Activated naive CD4-positive, alpha-beta T cell treated with anti-CD3 and anti-CD28 coated beads for 36 hours (primary cell): Measurements from ENCODE around the gene ARHGAP18. TPM values are rescaled to one million over a fixed set of nuclear protein-coding genes. Genes with fewer than 3 reads are reported as not detected.

Experiments used
- CTCF ChIA-PET: fragments of 350-600 bp; sonication (Branson Sonifier 250); formaldehyde crosslinking; loops from one replicate; lab custom pipeline; 2021; ENCODE audit warnings: antibody characterized with exemption; lab: Charles Lee
- DNase-seq: peaks from one replicate; pipeline ENCODE4 v3.0.0-alpha.2; 2020
- H3K27ac Mint-ChIP-seq: one replicate; pipeline ENCODE4 v1.8.0; 2021; ENCODE audit warnings: mild to moderate bottlenecking, mixed read lengths
- H3K27me3 Mint-ChIP-seq: one replicate; pipeline ENCODE4 v1.8.0; 2021; ENCODE audit warnings: low read depth, mixed read lengths
- H3K36me3 Mint-ChIP-seq: one replicate; pipeline ENCODE4 v1.8.0; 2021; ENCODE audit warnings: low read depth, mixed read lengths
- H3K4me1 Mint-ChIP-seq: one replicate; pipeline ENCODE4 v1.8.0; 2021; ENCODE audit warnings: low read depth, mixed read lengths
- H3K4me3 Mint-ChIP-seq: one replicate; pipeline ENCODE4 v1.8.0; 2021; ENCODE audit warnings: mild to moderate bottlenecking, moderate library complexity, mixed read lengths
- H3K9me3 Mint-ChIP-seq: one replicate; pipeline ENCODE4 v1.8.0; 2021; ENCODE audit warnings: mixed read lengths
- intact Hi-C: fragments of 100-400 bp; cut with micrococcal nuclease; formaldehyde crosslinking; loops from one replicate; pipeline ENCODE4 v1.15.1; 2023
- total RNA-seq, 2 experiments: library from RNA; stranded (reverse); gene quantifications; one replicate each; pipeline ENCODE4 v1.2.3, GENCODE V29; 2021

ARHGAP18 gene
- total RNA-seq, 2 experiments from 2014 or later = 3.2 to 3.7 TPM

DNA sequence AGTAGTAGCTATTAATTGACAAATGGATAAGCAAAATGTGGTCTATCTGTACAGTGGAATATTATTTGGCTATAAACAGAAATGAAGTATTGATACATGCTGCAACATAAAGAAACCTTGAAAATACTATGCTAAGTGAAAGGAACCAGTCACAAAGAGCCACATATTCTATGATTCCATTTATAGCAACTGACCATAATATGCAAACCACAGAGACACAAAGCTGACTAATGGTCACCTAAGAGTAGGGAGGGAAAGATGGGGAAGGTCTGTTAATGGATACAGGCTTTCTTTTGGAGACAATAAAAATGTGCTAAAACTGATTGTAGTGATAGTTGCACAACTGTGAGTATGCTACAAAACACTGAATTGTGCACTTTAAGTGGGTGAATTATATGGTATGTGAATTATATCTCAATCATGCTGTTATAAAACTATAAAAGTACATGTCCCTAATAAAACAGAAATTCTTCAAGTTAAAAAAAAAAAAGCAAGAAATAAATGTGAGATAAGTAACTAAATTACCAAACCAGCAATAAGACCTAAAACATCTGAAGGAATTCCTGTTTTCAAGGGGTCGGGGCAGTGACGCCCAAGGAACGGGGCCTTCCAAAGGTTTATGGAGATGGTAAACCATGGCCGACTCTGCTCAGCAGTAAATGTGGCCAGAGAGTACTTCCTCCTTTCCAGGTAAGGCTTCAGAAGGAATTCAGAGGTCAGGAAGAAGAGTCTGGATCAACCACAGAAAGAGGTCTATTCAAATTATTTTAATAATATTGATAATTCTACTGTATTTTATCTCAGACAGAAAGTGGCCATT lies 75.4 kb downstream of the ARHGAP18 start:
- Mint-ChIP-seq H3K4me3 (no peak overlapping the region), H3K9me3 (no peaks in the 10 kb centered on the region), H3K27ac (no peak overlapping the region), H3K36me3 (no peaks in the 10 kb centered on the region), H3K27me3 (no peaks in the 10 kb centered on the region), H3K4me1 (peaks cover 3% of the 10 kb centered on the region)
- intact Hi-C loops = no loop called here
- no peak for DNase-seq
- CTCF ChIA-PET = interaction anchor here (1.4 kb wide), 1 partner anchor 13 kb away, joined by 7 read pairs; no protein-coding TSS in a partner anchor

DNA sequence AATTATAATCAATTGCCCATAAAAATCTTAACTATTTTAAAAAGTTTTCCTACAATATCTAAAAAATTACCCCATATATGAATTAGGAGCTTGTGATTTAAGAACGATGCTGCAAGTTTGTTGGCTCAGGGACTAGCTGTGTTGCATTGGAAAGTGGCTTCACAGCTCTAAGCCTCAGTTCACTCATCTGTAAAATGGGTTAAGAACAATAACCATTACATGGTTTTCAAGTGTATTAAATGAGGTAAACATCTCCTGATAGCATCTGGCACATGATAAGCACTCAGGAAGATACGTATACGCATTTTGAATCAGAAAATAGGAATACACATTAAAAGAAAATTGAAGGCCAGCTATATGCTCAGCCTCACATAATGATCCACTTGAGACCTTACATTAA lies 76.4 kb downstream of the ARHGAP18 start:
- DNase-seq = no peak
- intact Hi-C loops = no loop called here
- no peaks in the 10 kb centered on the region for H3K27me3 Mint-ChIP-seq
- no peaks in the 10 kb centered on the region for H3K36me3 Mint-ChIP-seq
- H3K9me3 Mint-ChIP-seq = no peaks in the 10 kb centered on the region
- H3K4me1 Mint-ChIP-seq = peaks cover 3% of the 10 kb centered on the region
- CTCF ChIA-PET = interaction anchor here (1.1 to 1.4 kb wide), 2 partner anchors 12 to 28 kb away, joined by 3 to 7 read pairs; no protein-coding TSS in a partner anchor
- H3K27ac Mint-ChIP-seq = no peak overlapping the region
- no peak overlapping the region for H3K4me3 Mint-ChIP-seq

DNA sequence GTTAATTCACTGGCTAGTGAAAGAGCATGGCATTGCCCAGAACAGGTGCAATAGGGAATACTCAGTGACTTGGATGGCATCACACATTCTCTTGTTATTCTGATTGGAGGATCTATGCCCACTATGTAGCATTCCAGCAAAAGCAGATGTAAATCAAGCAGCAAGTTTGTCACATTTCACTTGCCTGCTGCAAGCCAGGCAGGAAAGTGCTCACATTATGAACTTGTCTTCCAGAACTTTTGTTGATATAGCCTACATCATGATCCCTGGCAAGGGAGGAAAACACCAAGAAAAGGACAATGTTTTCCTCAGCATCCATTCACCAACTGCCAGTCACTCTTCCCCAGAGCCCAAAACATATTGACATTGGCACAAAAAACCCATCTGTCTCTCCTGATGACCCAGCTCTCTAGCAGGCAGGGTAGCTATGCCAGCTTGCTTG lies 77.8 kb downstream of the ARHGAP18 start:
- H3K27ac Mint-ChIP-seq = no peak overlapping the region
- DNase-seq = no peak
- peaks cover 3% of the 10 kb centered on the region for H3K4me1 Mint-ChIP-seq
- no peaks in the 10 kb centered on the region for H3K36me3 Mint-ChIP-seq
- H3K27me3 Mint-ChIP-seq = no peaks in the 10 kb centered on the region
- intact Hi-C loops = no loop called here
- H3K9me3 Mint-ChIP-seq = no peaks in the 10 kb centered on the region
- H3K4me3 Mint-ChIP-seq = no peak overlapping the region
- CTCF ChIA-PET = no interaction called here

DNA sequence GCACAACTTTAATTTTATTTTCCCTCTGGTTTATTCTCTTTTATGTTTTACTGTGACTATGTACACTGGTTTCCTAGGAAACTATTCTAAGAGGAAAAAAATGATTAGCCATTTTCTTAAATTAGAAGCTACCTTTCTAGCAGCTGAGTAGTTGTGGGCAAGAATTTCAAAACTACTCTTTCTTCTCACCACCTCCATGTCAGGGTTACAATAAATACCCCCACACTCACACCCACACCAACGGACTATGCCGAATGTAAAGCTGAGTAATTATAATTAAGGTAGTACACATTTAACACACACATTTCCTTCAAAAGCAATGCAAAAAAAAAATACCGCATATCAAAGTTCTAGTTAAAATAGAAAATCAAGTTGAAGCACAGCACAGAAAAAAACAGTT lies 78.9 kb downstream of the ARHGAP18 start:
- no peak for DNase-seq
- peaks cover 3% of the 10 kb centered on the region for H3K4me1 Mint-ChIP-seq
- CTCF ChIA-PET = interaction anchor here (0.6 kb wide), 1 partner anchor 160 kb away, joined by 4 read pairs; no protein-coding TSS in a partner anchor
- H3K27me3 Mint-ChIP-seq = no peaks in the 10 kb centered on the region
- no peaks in the 10 kb centered on the region for H3K36me3 Mint-ChIP-seq
- intact Hi-C loops = no loop called here
- no peaks in the 10 kb centered on the region for H3K9me3 Mint-ChIP-seq
- H3K4me3 Mint-ChIP-seq = no peak overlapping the region
- no peak overlapping the region for H3K27ac Mint-ChIP-seq

DNA sequence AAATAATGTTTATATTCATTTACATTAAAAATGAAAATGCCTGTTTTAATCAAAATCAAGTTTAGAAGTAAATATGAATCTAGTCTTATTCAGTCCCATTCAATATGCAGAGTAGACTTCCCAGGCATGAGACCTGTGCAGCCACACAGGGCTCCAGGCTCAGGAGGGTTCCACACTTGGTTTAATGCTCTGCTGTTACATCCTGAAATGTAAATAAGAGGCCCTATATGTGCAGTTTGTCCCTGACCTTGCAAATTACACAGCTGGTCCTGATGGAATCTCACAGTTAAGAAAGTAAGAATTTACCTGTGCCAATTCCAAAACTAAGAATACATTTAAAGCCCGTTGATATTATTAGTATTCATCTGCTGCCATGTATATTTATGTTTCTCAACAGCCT lies 79.4 kb downstream of the ARHGAP18 start:
- Mint-ChIP-seq H3K9me3 (no peaks in the 10 kb centered on the region), H3K27ac (no peak overlapping the region), H3K4me3 (no peak overlapping the region), H3K27me3 (no peaks in the 10 kb centered on the region), H3K36me3 (no peaks in the 10 kb centered on the region), H3K4me1 (peaks cover 3% of the 10 kb centered on the region)
- DNase-seq = no peak
- intact Hi-C loops = no loop called here
- CTCF ChIA-PET = interaction anchor here (0.6 kb wide), 2 partner anchors 11 to 161 kb away, joined by 3 to 4 read pairs; no protein-coding TSS in a partner anchor

DNA sequence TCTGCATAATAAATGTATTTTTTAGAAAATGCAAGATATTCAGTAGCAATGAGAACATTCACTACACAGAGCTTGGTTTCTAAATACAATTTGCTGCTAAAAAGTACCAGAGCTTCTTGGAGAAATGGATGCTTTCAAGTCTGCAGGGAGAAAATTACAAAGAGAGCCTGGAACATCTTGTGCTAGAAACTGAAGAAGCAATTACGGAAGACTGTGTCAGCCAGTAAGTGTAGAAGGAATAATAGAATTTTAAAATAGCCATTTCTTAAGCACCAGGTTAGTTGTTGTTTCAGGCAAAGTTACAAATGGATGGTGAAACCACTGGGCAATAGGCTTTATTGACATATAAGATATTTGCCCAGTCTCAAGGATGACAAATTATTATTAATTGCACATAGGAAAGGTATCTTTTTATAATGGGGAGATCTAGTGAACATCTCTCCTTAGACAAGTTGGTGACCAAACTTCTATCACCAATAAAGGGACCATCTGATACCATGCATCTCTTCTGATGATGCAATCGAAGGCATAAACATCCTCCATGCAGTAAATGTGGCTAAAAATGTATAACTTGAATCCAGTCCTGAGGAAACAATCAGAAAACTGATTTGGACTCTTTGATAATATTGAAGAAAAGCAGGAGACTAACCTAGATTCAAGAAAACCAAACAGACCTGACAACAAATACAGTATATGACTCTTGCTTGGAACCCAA lies 81.7 kb downstream of the ARHGAP18 start:
- H3K27me3 Mint-ChIP-seq = no peaks in the 10 kb centered on the region
- H3K27ac Mint-ChIP-seq = no peak overlapping the region
- CTCF ChIA-PET = interaction anchor here (0.6 kb wide), 1 partner anchor 88 kb away, joined by 3 read pairs; no protein-coding TSS in a partner anchor
- no peak overlapping the region for H3K4me3 Mint-ChIP-seq
- no peaks in the 10 kb centered on the region for H3K9me3 Mint-ChIP-seq
- intact Hi-C loops = no loop called here
- DNase-seq = no peak
- peaks cover 3% of the 10 kb centered on the region for H3K4me1 Mint-ChIP-seq
- no peaks in the 10 kb centered on the region for H3K36me3 Mint-ChIP-seq

DNA sequence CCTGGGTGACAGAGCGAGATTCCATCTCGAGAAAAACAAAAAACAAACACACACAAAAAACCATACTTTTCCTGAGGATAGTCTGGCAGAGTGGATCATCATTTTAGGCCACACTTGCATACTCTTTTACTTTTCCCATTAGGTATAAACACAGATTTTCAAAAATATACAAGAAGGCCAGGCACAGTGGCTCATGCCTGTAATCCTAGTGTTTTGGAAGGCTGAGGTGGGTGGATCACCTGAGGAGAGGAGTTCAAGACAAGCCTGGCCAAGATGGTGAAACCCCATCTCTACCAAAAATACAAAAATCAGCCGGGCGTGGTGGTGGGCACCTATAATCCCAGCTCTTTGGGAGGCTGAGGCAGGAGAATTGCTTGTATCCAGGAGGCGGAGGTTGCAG lies 85.5 kb downstream of the ARHGAP18 start:
- CTCF ChIA-PET = no interaction called here
- Mint-ChIP-seq H3K27me3 (no peaks in the 10 kb centered on the region), H3K27ac (no peak overlapping the region), H3K4me3 (no peak overlapping the region), H3K4me1 (no peaks in the 10 kb centered on the region), H3K9me3 (no peaks in the 10 kb centered on the region), H3K36me3 (no peaks in the 10 kb centered on the region)
- no peak for DNase-seq
- intact Hi-C loops = loop anchor here (5.0 kb wide), 1 partner anchor 48 kb away; no protein-coding TSS in a partner anchor

DNA sequence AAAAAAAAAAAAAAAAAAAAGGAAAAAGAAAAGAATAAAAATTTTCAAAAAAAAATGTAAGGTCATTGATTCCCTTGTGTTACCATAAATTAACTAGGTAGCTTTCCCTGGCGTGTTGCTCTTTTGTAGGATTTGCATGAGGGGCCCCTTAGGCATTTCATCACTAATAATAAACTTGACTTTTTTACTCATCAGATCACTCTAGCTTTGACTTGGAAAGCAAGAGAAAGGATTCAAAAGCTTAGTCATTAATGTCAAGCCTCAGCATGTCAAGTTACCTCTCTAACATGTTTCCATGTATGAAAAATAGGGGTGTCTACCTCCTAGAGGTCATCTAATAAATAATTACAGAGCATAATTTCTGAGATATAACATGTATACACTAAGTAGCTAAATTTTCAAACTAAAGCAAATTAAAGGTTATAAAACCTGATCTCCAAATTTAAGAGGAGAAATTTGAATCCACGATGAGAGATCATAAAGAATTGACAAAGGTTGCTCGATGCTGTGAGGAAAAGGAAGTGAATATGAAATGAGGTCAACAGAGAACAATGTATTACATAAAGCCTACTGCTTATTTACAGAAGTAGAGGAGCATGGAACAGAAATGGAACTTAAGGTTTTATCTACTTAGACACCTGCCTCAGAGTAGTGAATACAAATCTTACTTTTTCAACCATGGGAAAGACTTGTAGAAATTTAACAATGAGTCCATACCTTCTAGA lies 86.8 kb downstream of the ARHGAP18 start:
- CTCF ChIA-PET = interaction anchor here (0.8 to 2.0 kb wide), 2 partner anchors 13 to 107 kb away, joined by 3 to 8 read pairs; no protein-coding TSS in a partner anchor
- Mint-ChIP-seq H3K4me3 (no peak overlapping the region), H3K9me3 (no peaks in the 10 kb centered on the region), H3K36me3 (no peaks in the 10 kb centered on the region), H3K27ac (no peak overlapping the region), H3K27me3 (no peaks in the 10 kb centered on the region), H3K4me1 (no peaks in the 10 kb centered on the region)
- intact Hi-C loops = loop anchor here (5.0 kb wide), 1 partner anchor 49 kb away; no protein-coding TSS in a partner anchor
- no peak for DNase-seq

DNA sequence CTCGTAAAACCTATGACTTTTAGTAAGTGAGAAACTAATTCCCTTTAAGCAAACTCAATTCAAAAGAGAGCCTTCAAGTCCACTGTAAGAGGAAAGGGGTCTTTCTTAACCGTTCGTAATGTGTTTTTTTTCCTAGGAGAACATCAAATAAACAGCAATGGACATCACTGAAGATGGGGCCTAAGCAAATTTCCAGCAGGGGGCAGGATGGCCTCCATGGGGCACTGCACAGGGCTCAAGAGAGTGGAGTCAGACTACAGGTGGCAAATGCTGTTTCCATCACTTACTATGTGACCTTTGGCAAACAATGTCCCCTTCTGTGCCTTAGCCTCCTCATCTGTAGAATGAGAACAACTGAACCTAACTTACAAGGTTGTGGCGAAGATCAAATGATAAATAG lies 88.7 kb downstream of the ARHGAP18 start:
- CTCF ChIA-PET = interaction anchor here (0.6 to 0.9 kb wide), 3 partner anchors 13 to 155 kb away, joined by 6 to 7 read pairs (median 7); no protein-coding TSS in a partner anchor
- no peaks in the 10 kb centered on the region for H3K36me3 Mint-ChIP-seq
- H3K4me1 Mint-ChIP-seq = no peaks in the 10 kb centered on the region
- H3K9me3 Mint-ChIP-seq = no peaks in the 10 kb centered on the region
- DNase-seq = peak; percentile 54
- H3K27ac Mint-ChIP-seq = no peak overlapping the region
- H3K4me3 Mint-ChIP-seq = no peak overlapping the region
- H3K27me3 Mint-ChIP-seq = no peaks in the 10 kb centered on the region
- intact Hi-C loops = loop anchor here (1.0 to 5.0 kb wide), 2 partner anchors 51 to 109 kb away; no protein-coding TSS in a partner anchor

DNA sequence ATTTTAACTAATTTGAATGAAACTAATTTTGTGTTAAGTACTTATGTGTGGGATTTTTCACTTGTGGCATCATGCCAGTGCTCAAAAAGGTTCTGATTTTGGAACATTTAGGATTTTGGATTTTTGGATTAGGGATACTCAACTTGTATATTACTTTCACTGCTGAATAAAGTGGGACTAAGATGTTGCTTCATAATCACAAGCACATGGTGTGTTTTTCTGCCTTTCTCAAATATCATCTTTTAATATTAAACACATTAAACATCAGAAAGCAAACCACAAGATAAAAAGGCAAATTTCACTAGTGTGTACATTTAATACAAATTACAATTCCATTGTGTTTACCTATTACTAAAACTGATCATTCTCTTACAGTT lies 89.8 kb downstream of the ARHGAP18 start:
- no peak for DNase-seq
- intact Hi-C loops = loop anchor here (5.0 kb wide), 1 partner anchor 52 kb away; no protein-coding TSS in a partner anchor
- Mint-ChIP-seq H3K36me3 (no peaks in the 10 kb centered on the region), H3K27ac (no peak overlapping the region), H3K27me3 (no peaks in the 10 kb centered on the region), H3K4me1 (no peaks in the 10 kb centered on the region), H3K9me3 (no peaks in the 10 kb centered on the region), H3K4me3 (no peak overlapping the region)
- CTCF ChIA-PET = no interaction called here

DNA sequence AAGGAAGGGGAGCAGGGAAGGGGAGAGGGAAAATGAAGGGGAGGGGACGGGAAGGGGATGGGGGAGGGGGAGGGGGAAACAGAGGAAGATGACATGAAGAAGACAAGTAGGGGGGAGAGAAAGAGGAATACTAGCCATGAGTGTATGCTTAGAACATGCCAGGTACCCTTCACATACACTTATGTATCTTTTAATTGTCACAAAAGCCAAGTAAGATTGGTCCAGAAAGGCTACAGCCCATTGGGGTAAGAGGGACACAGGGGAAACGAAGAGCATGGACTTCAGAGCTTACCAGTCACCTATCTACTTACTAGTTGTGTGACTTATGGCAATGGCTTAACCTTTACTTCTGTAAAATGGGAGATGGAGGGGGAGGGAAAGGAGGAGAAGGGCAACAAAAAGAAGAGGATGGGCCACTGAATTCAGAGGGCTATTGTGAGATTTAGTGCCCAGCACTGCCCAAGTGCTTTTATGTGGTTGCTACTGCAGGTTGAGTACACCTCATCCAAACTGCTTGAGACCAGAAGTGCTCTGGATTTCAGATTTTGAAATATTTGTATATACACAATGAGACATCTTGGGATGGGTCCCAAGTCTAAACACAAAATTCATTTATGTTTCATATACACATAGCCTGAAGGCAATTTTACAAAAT lies 90.3 kb downstream of the ARHGAP18 start:
- no peaks in the 10 kb centered on the region for H3K27me3 Mint-ChIP-seq
- no peak overlapping the region for H3K4me3 Mint-ChIP-seq
- intact Hi-C loops = loop anchor here (5.0 kb wide), 1 partner anchor 53 kb away; no protein-coding TSS in a partner anchor
- no peak for DNase-seq
- no peak overlapping the region for H3K27ac Mint-ChIP-seq
- H3K4me1 Mint-ChIP-seq = no peaks in the 10 kb centered on the region
- CTCF ChIA-PET = no interaction called here
- H3K36me3 Mint-ChIP-seq = no peaks in the 10 kb centered on the region
- no peaks in the 10 kb centered on the region for H3K9me3 Mint-ChIP-seq
